Neutrophil (primary cell): Measurements from ENCODE around the gene MSI2.

Experiments used
- H3K27ac ChIP-seq: fragments of 200-600 bp; sonication (generic); 2 replicates; pipeline ENCODE4 v1.5.1; 2016; ENCODE audit warnings: mild to moderate bottlenecking, moderate library complexity
- H3K27me3 ChIP-seq: fragments of 200-600 bp; sonication (generic); 2 replicates; pipeline ENCODE4 v1.6.0; 2016; ENCODE audit warnings: mild to moderate bottlenecking
- H3K36me3 ChIP-seq: fragments of 200-600 bp; sonication (generic); 2 replicates; pipeline ENCODE4 v1.5.1; 2017
- H3K4me1 ChIP-seq, 2 experiments: fragments of 200-600 bp in 1 of 2; sonication (generic) in 1 of 2; 1 replicate in 1 of 2; 2 replicates in 1 of 2; pipeline versions ENCODE4 v1.5.1 to v1.6.1; 2013 to 2016; ENCODE audit warnings: low read depth in 1 of 2, low read length in 1 of 2, mild to moderate bottlenecking in 1 of 2, moderate library complexity in 1 of 2; ENCODE audit not compliant: control insufficient read depth in 1 of 2, insufficient read depth in 1 of 2
- H3K4me3 ChIP-seq, 2 experiments: fragments of 200-600 bp in 1 of 2; sonication (generic) in 1 of 2; 1 replicate in 1 of 2; 2 replicates in 1 of 2; pipeline ENCODE4 v1.5.1; 2013 to 2016; ENCODE audit warnings: low read depth in 1 of 2, low read length in 1 of 2, mild to moderate bottlenecking in 1 of 2, moderate library complexity in 1 of 2
- H3K9me3 ChIP-seq: fragments of 200-600 bp; sonication (generic); 2 replicates; pipeline ENCODE4 v1.5.1; 2016
- CTCF ChIP-seq: fragments of 200-600 bp; sonication (generic); IDR thresholded peaks from 2 replicates; pipeline ENCODE4 v1.5.1; 2016; ENCODE audit warnings: antibody characterized with exemption

MSI2 gene

GRCh38 chr17:57259817-57260216 is 3.5 kb downstream of the MSI2 start:
- Histone ChIP-seq H3K27ac (no peak overlapping the region), H3K27me3 (peaks cover 43% of the 10 kb centered on the region), H3K4me3 (no peak overlapping the region), H3K36me3 (no peaks in the 10 kb centered on the region), H3K9me3 (no peaks in the 10 kb centered on the region), H3K4me1 (peaks cover 21 to 22% of the 10 kb centered on the region in 2 experiments)
- no peak for TF ChIP-seq CTCF

GRCh38 chr17:57260325-57261083 is 4.2 kb downstream of the MSI2 start:
- no peaks in the 10 kb centered on the region for H3K36me3 ChIP-seq
- TF ChIP-seq CTCF, result no peak
- peaks cover 36% of the 10 kb centered on the region for H3K27me3 ChIP-seq
- H3K9me3 ChIP-seq, result no peaks in the 10 kb centered on the region
- H3K4me1 ChIP-seq, result peaks cover 19 to 20% of the 10 kb centered on the region in 2 experiments
- H3K27ac ChIP-seq, result no peak overlapping the region
- H3K4me3 ChIP-seq, result no peak overlapping the region

GRCh38 chr17:57261084-57261461 is 4.8 kb downstream of the MSI2 start:
- peaks cover 15 to 17% of the 10 kb centered on the region in 2 experiments for H3K4me1 ChIP-seq
- no peaks in the 10 kb centered on the region for H3K9me3 ChIP-seq
- no peak overlapping the region for H3K27ac ChIP-seq
- no peaks in the 10 kb centered on the region for H3K36me3 ChIP-seq
- H3K27me3 ChIP-seq, result peaks cover 31% of the 10 kb centered on the region
- no peak for TF ChIP-seq CTCF
- H3K4me3 ChIP-seq, result no peak overlapping the region

- H3K4me1 ChIP-seq, result peaks cover 11 to 12% of the 10 kb centered on the region in 2 experiments
- H3K9me3 ChIP-seq, result no peaks in the 10 kb centered on the region
- no peak overlapping the region for H3K27ac ChIP-seq
- H3K4me3 ChIP-seq, result no peak overlapping the region
- H3K36me3 ChIP-seq, result no peaks in the 10 kb centered on the region
- H3K27me3 ChIP-seq, result peaks cover 30% of the 10 kb centered on the region
- no peak for TF ChIP-seq CTCF
Observed at GRCh38 chr17:57262557-57262956, 6.2 kb downstream of the MSI2 start.

GRCh38 chr17:57264250-57264649 is 7.9 kb downstream of the MSI2 start:
- Histone ChIP-seq H3K27me3 (peaks cover 15% of the 10 kb centered on the region), H3K36me3 (no peaks in the 10 kb centered on the region), H3K9me3 (no peaks in the 10 kb centered on the region), H3K27ac (no peak overlapping the region), H3K4me3 (no peak overlapping the region), H3K4me1 (no peaks in the 10 kb centered on the region)
- no peak for TF ChIP-seq CTCF
